ENCODE results near the gene IKBKG. TPM values are rescaled to one million over a fixed set of nuclear protein-coding genes. Genes with fewer than 3 reads are reported as not detected.

The IKBKG gene
- total RNA-seq, 1 experiment from 2014 or later: 24.0 TPM

DNA sequence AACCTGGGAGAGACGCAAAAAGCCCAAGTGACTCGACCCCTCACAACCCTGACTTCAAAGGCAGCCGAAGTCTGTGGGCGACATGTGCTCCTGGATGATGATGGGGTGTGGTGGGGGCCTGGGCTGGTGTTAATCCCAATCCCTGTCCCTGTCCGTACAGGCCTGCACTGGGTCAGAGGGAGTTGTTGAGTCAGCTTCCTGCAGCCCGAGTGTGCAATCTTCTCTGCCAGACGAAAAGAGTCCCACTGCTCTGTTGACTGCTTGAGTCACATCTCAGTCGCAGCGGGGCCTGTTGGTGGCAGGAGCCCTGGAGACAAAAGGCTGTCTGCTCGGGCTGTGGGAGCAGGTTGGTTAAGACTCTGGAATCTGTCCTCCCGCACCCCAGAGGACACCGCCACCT is 41.7 kb upstream of the IKBKG start:
- H3K9ac ChIP-seq (ENCODE audit: low read length): no peak overlapping the region
- DNase-seq (ENCODE audit: low read depth, low spot score): no peak
- H3K4me1 ChIP-seq (ENCODE audit: control insufficient read depth in 1 of 2, insufficient read depth in 2 of 2, low read length in 2 of 2): peaks cover 0 to 5% of the 10 kb centered on the region in 2 experiments; a peak in 1 of 4 replicates
- no peaks in the 10 kb centered on the region for H3K9me3 ChIP-seq (ENCODE audit: control insufficient read depth in 1 of 2, insufficient read depth in 1 of 2, low read depth in 1 of 2, low read length in 2 of 2)
- no peak overlapping the region for H3K4me2 ChIP-seq (ENCODE audit: low read length)
- no peaks in the 10 kb centered on the region for H4K20me1 ChIP-seq (ENCODE audit: insufficient read depth)
- no TSS peak for BruUV-seq (replicated peaks)
- intact Hi-C loops (cut with micrococcal nuclease): no loop called here
- ATAC-seq: 0 out of 2 replicates have a peak, but pooled peaks have one; percentile 22
- TF ChIP-seq EGR1 (IDR thresholded peaks at IDR 0.05; ENCODE audit: low read depth): no peak
- no peak for TF ChIP-seq SP1 (IDR thresholded peaks at IDR 0.05; ENCODE audit: low read depth)
- TF ChIP-seq, protein P1, sequence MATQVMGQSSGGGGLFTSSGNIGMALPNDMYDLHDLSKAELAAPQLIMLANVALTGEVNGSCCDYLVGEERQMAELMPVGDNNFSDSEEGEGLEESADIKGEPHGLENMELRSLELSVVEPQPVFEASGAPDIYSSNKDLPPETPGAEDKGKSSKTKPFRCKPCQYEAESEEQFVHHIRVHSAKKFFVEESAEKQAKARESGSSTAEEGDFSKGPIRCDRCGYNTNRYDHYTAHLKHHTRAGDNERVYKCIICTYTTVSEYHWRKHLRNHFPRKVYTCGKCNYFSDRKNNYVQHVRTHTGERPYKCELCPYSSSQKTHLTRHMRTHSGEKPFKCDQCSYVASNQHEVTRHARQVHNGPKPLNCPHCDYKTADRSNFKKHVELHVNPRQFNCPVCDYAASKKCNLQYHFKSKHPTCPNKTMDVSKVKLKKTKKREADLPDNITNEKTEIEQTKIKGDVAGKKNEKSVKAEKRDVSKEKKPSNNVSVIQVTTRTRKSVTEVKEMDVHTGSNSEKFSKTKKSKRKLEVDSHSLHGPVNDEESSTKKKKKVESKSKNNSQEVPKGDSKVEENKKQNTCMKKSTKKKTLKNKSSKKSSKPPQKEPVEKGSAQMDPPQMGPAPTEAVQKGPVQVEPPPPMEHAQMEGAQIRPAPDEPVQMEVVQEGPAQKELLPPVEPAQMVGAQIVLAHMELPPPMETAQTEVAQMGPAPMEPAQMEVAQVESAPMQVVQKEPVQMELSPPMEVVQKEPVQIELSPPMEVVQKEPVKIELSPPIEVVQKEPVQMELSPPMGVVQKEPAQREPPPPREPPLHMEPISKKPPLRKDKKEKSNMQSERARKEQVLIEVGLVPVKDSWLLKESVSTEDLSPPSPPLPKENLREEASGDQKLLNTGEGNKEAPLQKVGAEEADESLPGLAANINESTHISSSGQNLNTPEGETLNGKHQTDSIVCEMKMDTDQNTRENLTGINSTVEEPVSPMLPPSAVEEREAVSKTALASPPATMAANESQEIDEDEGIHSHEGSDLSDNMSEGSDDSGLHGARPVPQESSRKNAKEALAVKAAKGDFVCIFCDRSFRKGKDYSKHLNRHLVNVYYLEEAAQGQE (IDR thresholded peaks at IDR 0.05; ENCODE audit: low read depth): no peak
- no peak for TF ChIP-seq EZH2phosphoT487 (IDR thresholded peaks at IDR 0.05; ENCODE audit: borderline replicate concordance)
- no peak for TF ChIP-seq EZH2 (IDR thresholded peaks at IDR 0.05)
- TF ChIP-seq, protein P2, sequence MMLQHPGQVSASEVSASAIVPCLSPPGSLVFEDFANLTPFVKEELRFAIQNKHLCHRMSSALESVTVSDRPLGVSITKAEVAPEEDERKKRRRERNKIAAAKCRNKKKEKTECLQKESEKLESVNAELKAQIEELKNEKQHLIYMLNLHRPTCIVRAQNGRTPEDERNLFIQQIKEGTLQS (IDR thresholded peaks at IDR 0.05): no peak
- TF ChIP-seq POLR2A (IDR thresholded peaks at IDR 0.05; ENCODE audit: borderline replicate concordance, extremely low read depth, insufficient read depth, insufficient read length): no peak
- H3K4me3 ChIP-seq (replicated peaks in 1 of 2; ENCODE audit: low read depth in 1 of 2, low read length in 2 of 2): no peak overlapping the region
- ChIA-PET RAD21 (ENCODE audit: low non-redundant PET in 1 of 2, low total read pairs in 2 of 2, uncharacterized antibody in 2 of 2, unreplicated experiment in 2 of 2) (no interaction called here), CTCF (no interaction called here), POLR2A (interaction anchor here (0.6 kb wide), 1 partner anchor 78 kb away, joined by 4 read pairs; no protein-coding TSS in a partner anchor)
- H3K79me2 ChIP-seq (ENCODE audit: insufficient read depth, low read length): no peaks in the 10 kb centered on the region
- no peak overlapping the region for H3K27ac ChIP-seq (ENCODE audit: low read depth, low read length)
- H3K9me2 ChIP-seq (ENCODE audit: insufficient read depth): no peaks in the 10 kb centered on the region
- H3K27me3 ChIP-seq (ENCODE audit: insufficient read depth, low read length): no peaks in the 10 kb centered on the region
- no peaks in the 10 kb centered on the region for H3K36me3 ChIP-seq (ENCODE audit: control insufficient read depth in 1 of 2, insufficient read depth in 2 of 2, low read length in 2 of 2)
- H2AFZ ChIP-seq (ENCODE audit: low read depth, low read length, poor library complexity, severe bottlenecking): no peak overlapping the region

Data from HCT116 (cell line).